PC-9 (cell line): ENCODE data around the gene FANCI. TPM values are rescaled to one million over a fixed set of nuclear protein-coding genes. Genes with fewer than 3 reads are reported as not detected.

Experiments
- BruUV-seq: library from RNA; stranded (reverse); fragments of 400-500 nt; replicated peaks from 2 replicates; lab custom pipeline; 2021; lab: Mats Ljungman, UMichigan
- CTCF ChIA-PET: fragments of 300-600 bp; sonication (Branson Sonifier 250); formaldehyde crosslinking; loops from one replicate; lab custom pipeline; 2022; ENCODE audit warnings: antibody characterized with exemption; lab: Charles Lee
- POLR2A ChIA-PET: fragments of 300-600 bp; sonication (Branson Sonifier 250); formaldehyde crosslinking; loops from one replicate; lab custom pipeline; 2022; ENCODE audit warnings: antibody characterized with exemption; ENCODE audit not compliant: unreplicated experiment; lab: Charles Lee
- DNase-seq, 2 experiments: peaks; one replicate each; pipeline versions ENCODE4 v3.0.0 to v3.0.0-alpha.2; 2015 to 2022; ENCODE audit warnings: mixed read lengths in 1 of 2
- H2AFZ ChIP-seq: fragments of 200-600 bp; sonication (generic); 2 replicates; pipeline ENCODE4 v1.8.1; 2017; ENCODE audit warnings: antibody characterized with exemption
- H3F3A ChIP-seq: fragments of 200-600 bp; sonication (generic); 2 replicates; pipeline ENCODE4 v1.8.1; 2017; ENCODE audit warnings: antibody characterized with exemption, mild to moderate bottlenecking, low read depth; ENCODE audit not compliant: insufficient read depth
- H3K27ac ChIP-seq: fragments of 200-600 bp; sonication (generic); 2 replicates; pipeline ENCODE4 v1.6.1; 2016; ENCODE audit warnings: mixed run types
- H3K27me3 ChIP-seq: fragments of 200-600 bp; sonication (generic); 2 replicates; pipeline ENCODE4 v1.6.1; 2016; ENCODE audit warnings: low read depth, mixed run types; ENCODE audit not compliant: insufficient read depth
- H3K36me3 ChIP-seq: fragments of 200-600 bp; sonication (generic); 2 replicates; pipeline ENCODE4 v1.6.1; 2016; ENCODE audit warnings: low read depth, mixed run types
- H3K4me1 ChIP-seq: fragments of 200-600 bp; sonication (generic); replicated peaks from 2 replicates; pipeline ENCODE4 v1.6.1; 2016; ENCODE audit warnings: mixed run types; ENCODE audit not compliant: insufficient read depth
- H3K4me2 ChIP-seq: fragments of 200-600 bp; sonication (generic); 2 replicates; pipeline ENCODE4 v1.6.1; 2017; ENCODE audit warnings: mixed run types
- H3K4me3 ChIP-seq: fragments of 200-600 bp; sonication (generic); 2 replicates; pipeline ENCODE4 v1.6.1; 2016; ENCODE audit warnings: mixed run types
- H3K79me2 ChIP-seq: fragments of 200-600 bp; sonication (generic); 2 replicates; pipeline ENCODE4 v1.6.1; 2017; ENCODE audit warnings: low read depth, mixed run types
- H3K9me2 ChIP-seq: fragments of 200-600 bp; sonication (generic); 2 replicates; pipeline ENCODE4 v1.8.1; 2017; ENCODE audit warnings: mild to moderate bottlenecking; ENCODE audit not compliant: insufficient read depth
- H3K9me3 ChIP-seq: fragments of 200-600 bp; sonication (generic); 2 replicates; pipeline ENCODE4 v1.8.1; 2016; ENCODE audit warnings: low read depth; ENCODE audit not compliant: insufficient read depth
- H4K20me1 ChIP-seq: fragments of 200-600 bp; sonication (generic); 2 replicates; pipeline ENCODE4 v1.8.1; 2017; ENCODE audit not compliant: insufficient read depth
- CTCF ChIP-seq: fragments of 200-600 bp; sonication (generic); conservative IDR thresholded peaks from 2 replicates; pipeline ENCODE4 v1.6.1; 2017; ENCODE audit warnings: mixed run types, antibody characterized with exemption, mild to moderate bottlenecking, moderate library complexity
- EZH2 ChIP-seq: fragments of 200-600 bp; sonication (generic); IDR thresholded peaks from 2 replicates; pipeline ENCODE4 v1.8.0; 2017; ENCODE audit warnings: antibody characterized with exemption, low read depth
- intact Hi-C: fragments of 100-400 bp; cut with micrococcal nuclease; formaldehyde crosslinking; loops from one replicate; pipeline ENCODE4 v1.10.0; 2022; ENCODE audit not compliant: unreplicated experiment
- total RNA-seq: library from RNA; stranded (reverse); gene quantifications from 2 replicates; pipeline ENCODE4 v1.2.3, GENCODE V29; 2021

The FANCI gene
- total RNA-seq, 1 experiment from 2014 or later: 126 TPM

GRCh38 chr15:89282631-89283030, 38.9 kb downstream of the FANCI start:
- CTCF ChIA-PET: interaction anchor here (0.6 kb wide), 1 partner anchor 869 kb away, joined by 5 read pairs; no protein-coding TSS in a partner anchor
- Histone ChIP-seq H3K4me3 (no peak overlapping the region), H2AFZ (no peak overlapping the region), H3K36me3 (peaks cover 7% of the 10 kb centered on the region; the same call in 1 of the 2 replicates), H3K27me3 (no peaks in the 10 kb centered on the region), H3K4me2 (no peak overlapping the region), H3K79me2 (no peaks in the 10 kb centered on the region), H4K20me1 (no peaks in the 10 kb centered on the region), H3K27ac (no peak overlapping the region), H3K9me2 (no peaks in the 10 kb centered on the region), H3F3A (no peaks in the 10 kb centered on the region), H3K4me1 (no peaks in the 10 kb centered on the region), H3K9me3 (peaks cover 4% of the 10 kb centered on the region; the same call in 1 of the 2 replicates)
- intact Hi-C loops: no loop called here
- DNase-seq: no peak
- POLR2A ChIA-PET: no interaction called here
- no TSS peak for BruUV-seq
- no peak for TF ChIP-seq EZH2
- no peak for TF ChIP-seq CTCF

DNA sequence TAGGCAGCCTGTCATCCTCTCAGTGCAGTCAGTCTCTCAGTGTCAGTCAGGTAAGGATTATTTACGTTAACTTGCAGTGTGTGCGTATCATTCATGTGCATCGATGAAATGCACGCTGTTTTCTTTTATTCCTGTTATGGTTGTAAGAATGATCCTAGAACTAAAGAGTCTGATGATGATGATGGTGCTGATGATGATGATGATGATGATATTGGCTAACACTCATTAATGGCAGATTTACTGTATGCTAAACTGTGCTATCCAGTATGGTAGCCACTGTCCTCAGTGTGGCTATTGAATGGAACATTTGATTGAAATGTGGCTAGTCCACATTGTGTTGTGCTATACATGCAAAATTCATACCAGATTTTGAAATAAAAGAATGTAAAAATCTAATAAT, 39.4 kb downstream of the FANCI start:
- no peak for DNase-seq
- no peaks in the 10 kb centered on the region for H3K4me1 ChIP-seq
- H3K27me3 ChIP-seq: no peaks in the 10 kb centered on the region
- H3K4me2 ChIP-seq: no peak overlapping the region
- H3F3A ChIP-seq: no peaks in the 10 kb centered on the region
- H3K79me2 ChIP-seq: no peaks in the 10 kb centered on the region
- no peak for TF ChIP-seq EZH2
- TF ChIP-seq CTCF: no peak
- H3K9me2 ChIP-seq: no peaks in the 10 kb centered on the region
- BruUV-seq: no TSS peak
- no peaks in the 10 kb centered on the region for H4K20me1 ChIP-seq
- H3K9me3 ChIP-seq: peaks cover 4% of the 10 kb centered on the region; the same call in 1 of the 2 replicates
- H3K36me3 ChIP-seq: peaks cover 7% of the 10 kb centered on the region; the same call in 1 of the 2 replicates
- H2AFZ ChIP-seq: no peak overlapping the region
- H3K4me3 ChIP-seq: no peak overlapping the region
- POLR2A ChIA-PET: no interaction called here
- no peak overlapping the region for H3K27ac ChIP-seq
- intact Hi-C loops: no loop called here
- CTCF ChIA-PET: interaction anchor here (0.6 kb wide), 1 partner anchor 868 kb away, joined by 5 read pairs; no protein-coding TSS in a partner anchor

DNA sequence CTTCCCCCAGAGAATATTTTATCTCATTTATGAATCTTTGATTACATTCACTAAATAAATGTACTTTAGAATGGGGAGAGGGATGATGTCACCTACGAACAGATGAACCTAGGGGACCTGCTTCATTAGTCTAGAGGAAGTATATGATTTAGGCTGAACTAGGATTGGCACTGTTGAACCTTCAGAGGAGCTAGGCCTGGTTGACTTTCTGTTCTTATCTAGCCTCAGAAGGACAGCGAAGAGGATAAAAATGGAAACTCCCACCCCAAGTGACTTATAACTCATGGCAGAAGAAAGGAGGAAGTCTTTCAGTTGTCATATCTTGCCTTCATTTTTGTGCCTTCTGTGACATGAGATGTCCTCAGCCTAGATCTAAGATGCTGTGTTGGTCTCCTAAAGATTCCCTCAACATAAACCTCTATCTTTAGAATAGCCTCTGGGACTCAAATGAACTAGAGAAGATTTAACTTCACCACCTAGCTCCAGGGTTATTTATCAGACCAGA, 48.2 kb downstream of the FANCI start:
- no TSS peak for BruUV-seq
- CTCF ChIA-PET: interaction anchor here (0.6 kb wide), 1 partner anchor 277 kb away, joined by 5 read pairs; no protein-coding TSS in a partner anchor

More for the DNA sequence above, 48.2 kb downstream of the FANCI start:
- DNase-seq: no peak
- Histone ChIP-seq H4K20me1 (no peaks in the 10 kb centered on the region), H3K27ac (no peak overlapping the region), H3F3A (no peaks in the 10 kb centered on the region; the same call in 1 of the 2 replicates), H3K4me2 (no peak overlapping the region), H3K4me1 (no peaks in the 10 kb centered on the region), H3K27me3 (no peaks in the 10 kb centered on the region), H3K4me3 (no peak overlapping the region), H3K9me2 (no peaks in the 10 kb centered on the region), H2AFZ (no peak overlapping the region), H3K9me3 (no peaks in the 10 kb centered on the region), H3K79me2 (no peaks in the 10 kb centered on the region), H3K36me3 (peaks cover 27% of the 10 kb centered on the region)
- intact Hi-C loops: no loop called here
- POLR2A ChIA-PET: no interaction called here
- TF ChIP-seq CTCF: no peak
- TF ChIP-seq EZH2: no peak
